ENCODE measurements around the gene PTPN11. TPM values are rescaled to one million over a fixed set of nuclear protein-coding genes. Genes with fewer than 3 reads are reported as not detected.

Gene PTPN11
- polyA plus RNA-seq, 1 donor from 2014 or later, result 92.5 TPM

- Histone ChIP-seq H3F3A (ENCODE audit: insufficient read depth, low read length, poor library complexity, severe bottlenecking) (no peaks in the 10 kb centered on the region), H3K4me3 (ENCODE audit: low read length) (no peak overlapping the region), H3K9ac (ENCODE audit: low read length) (no peak overlapping the region), H3K9me3 (ENCODE audit: low read length) (no peaks in the 10 kb centered on the region), H3K9me2 (ENCODE audit: insufficient read depth, low read length) (no peaks in the 10 kb centered on the region), H3K4me2 (ENCODE audit: low read length) (no peak overlapping the region), H3K79me2 (replicated peaks; ENCODE audit: insufficient read depth, low read length) (no peaks in the 10 kb centered on the region), H3K27ac (ENCODE audit: low read length) (no peak overlapping the region), H3K27me3 (ENCODE audit: insufficient read depth, low read depth, low read length) (no peaks in the 10 kb centered on the region), H2AFZ (ENCODE audit: low read depth, low read length) (no peak overlapping the region), H3K36me3 (ENCODE audit: insufficient read depth, low read length) (no peaks in the 10 kb centered on the region), H4K20me1 (ENCODE audit: insufficient read depth) (no peaks in the 10 kb centered on the region)
- TF ChIP-seq RAD21 (conservative IDR thresholded peaks at IDR 0.05) (no peak), MXI1 (conservative IDR thresholded peaks at IDR 0.05; ENCODE audit: poor library complexity, severe bottlenecking) (no peak), CTCF (IDR thresholded peaks at IDR 0.05; ENCODE audit: poor library complexity, severe bottlenecking) (no peak), EP300 (conservative IDR thresholded peaks at IDR 0.05; ENCODE audit: poor library complexity, severe bottlenecking) (no peak)
Observed at GRCh38 chr12:112514926-112515642, 96.3 kb downstream of the PTPN11 start.

- Histone ChIP-seq H4K20me1 (ENCODE audit: insufficient read depth) (no peaks in the 10 kb centered on the region), H3K27ac (ENCODE audit: low read length) (no peak overlapping the region), H3K4me3 (ENCODE audit: low read length) (no peak overlapping the region), H2AFZ (ENCODE audit: low read depth, low read length) (no peak overlapping the region), H3K9me2 (ENCODE audit: insufficient read depth, low read length) (no peaks in the 10 kb centered on the region), H3K79me2 (replicated peaks; ENCODE audit: insufficient read depth, low read length) (no peaks in the 10 kb centered on the region), H3F3A (ENCODE audit: insufficient read depth, low read length, poor library complexity, severe bottlenecking) (no peaks in the 10 kb centered on the region), H3K4me2 (ENCODE audit: low read length) (no peak overlapping the region), H3K9ac (ENCODE audit: low read length) (no peak overlapping the region), H3K9me3 (ENCODE audit: low read length) (no peaks in the 10 kb centered on the region), H3K36me3 (ENCODE audit: insufficient read depth, low read length) (no peaks in the 10 kb centered on the region), H3K27me3 (ENCODE audit: insufficient read depth, low read depth, low read length) (no peaks in the 10 kb centered on the region)
- TF ChIP-seq EZH2 (IDR thresholded peaks at IDR 0.05; ENCODE audit: borderline replicate concordance, insufficient read depth, low read length, poor library complexity, severe bottlenecking), result no peak
- TF ChIP-seq SMC3 (conservative IDR thresholded peaks at IDR 0.05; ENCODE audit: poor library complexity), result no peak
- TF ChIP-seq POLR2AphosphoS5 (IDR thresholded peaks at IDR 0.05), result no peak
- TF ChIP-seq TAF1 (IDR thresholded peaks at IDR 0.05; ENCODE audit: low read depth), result no peak
- no peak for TF ChIP-seq REST (IDR thresholded peaks at IDR 0.05; ENCODE audit: borderline replicate concordance)
- no peak for TF ChIP-seq EP300 (conservative IDR thresholded peaks at IDR 0.05; ENCODE audit: poor library complexity, severe bottlenecking)
Observed at GRCh38 chr12:112515868-112516267, 97.1 kb downstream of the PTPN11 start.
